Skeletal muscle tissue (tissue), 4 donors: Measurements from ENCODE around the gene EEF2K. TPM values are rescaled to one million over a fixed set of nuclear protein-coding genes. Genes with fewer than 3 reads are reported as not detected.

Source experiments
- H3K27ac ChIP-seq: one replicate; pipeline ENCODE4 v1.7.0; 2013; ENCODE audit warnings: mild to moderate bottlenecking, low read depth, low read length, inconsistent platforms
- H3K27me3 ChIP-seq, 3 donors: one replicate each; pipeline ENCODE4 v1.7.0; 2013; ENCODE audit warnings: low read length in 3 of 3; ENCODE audit not compliant: control insufficient read depth in 3 of 3, insufficient read depth in 3 of 3
- H3K36me3 ChIP-seq, 3 donors: one replicate each; pipeline ENCODE4 v1.7.0; 2013; ENCODE audit warnings: low read length in 3 of 3; ENCODE audit not compliant: control insufficient read depth in 3 of 3, insufficient read depth in 3 of 3
- H3K4me1 ChIP-seq, 3 donors: one replicate each; pipeline ENCODE4 v1.7.0; 2013; ENCODE audit warnings: low read length in 3 of 3, mild to moderate bottlenecking in 3 of 3; ENCODE audit not compliant: control insufficient read depth in 3 of 3, insufficient read depth in 3 of 3
- H3K4me3 ChIP-seq, 3 donors: one replicate each; pipeline ENCODE4 v1.7.0; 2013; ENCODE audit warnings: low read length in 3 of 3
- H3K9ac ChIP-seq, 3 donors: one replicate each; pipeline ENCODE4 v1.7.0; 2013; ENCODE audit warnings: low read length in 3 of 3, mild to moderate bottlenecking in 3 of 3, moderate library complexity in 2 of 3, low read depth in 1 of 3
- H3K9me3 ChIP-seq, 3 donors: one replicate each; pipeline ENCODE4 v1.7.0; 2013; ENCODE audit warnings: low read length in 3 of 3; ENCODE audit not compliant: control insufficient read depth in 3 of 3
- total RNA-seq: library from RNA; depleted of rRNA; stranded (reverse); fragments of >200 nt; gene quantifications from one replicate; pipeline ENCODE4 v1.2.3, GENCODE V29; 2014
- donor health status: Osteomylitis.

The EEF2K gene
- total RNA-seq, 1 donor from 2014 or later = 86.1 TPM

DNA sequence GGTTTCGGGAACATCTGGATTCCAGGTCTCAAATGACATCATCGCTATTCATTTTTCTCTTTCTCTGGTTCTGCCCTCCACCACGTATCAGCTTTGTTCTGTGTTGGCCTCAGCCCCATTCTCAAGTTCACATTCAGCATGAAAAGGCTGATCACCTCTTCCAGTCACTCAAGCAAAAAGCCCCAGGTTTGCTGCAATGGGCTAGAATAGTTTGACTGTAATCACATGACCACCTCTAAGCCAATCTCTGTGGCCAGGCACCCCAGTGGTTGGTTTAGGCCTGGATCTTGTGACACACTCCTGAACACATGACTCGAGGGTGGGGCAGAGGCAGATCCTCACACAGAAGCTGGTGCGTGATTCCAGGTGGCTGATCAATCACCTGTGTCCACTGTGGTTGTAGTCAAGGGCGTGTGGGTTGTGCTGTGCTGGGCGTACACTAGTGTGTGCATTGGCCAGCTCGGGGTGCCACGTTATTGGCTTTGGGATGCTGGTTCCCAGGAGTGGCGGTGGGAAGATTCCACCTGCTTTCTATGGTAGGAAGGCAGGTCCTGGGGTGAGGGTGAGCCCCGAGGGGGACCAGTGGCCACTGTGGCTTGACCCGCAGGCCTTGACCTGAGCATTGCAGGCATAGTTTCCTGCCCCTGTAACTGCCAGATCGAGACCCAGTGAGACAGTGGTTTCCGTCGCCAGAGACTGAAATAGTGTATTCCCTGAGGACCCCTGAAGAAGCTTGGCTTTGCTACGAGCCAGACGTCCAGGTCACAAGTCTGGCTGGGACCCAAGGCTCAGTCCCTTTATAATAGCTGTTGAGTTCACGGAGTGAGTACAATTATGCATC, 12.0 kb downstream of the EEF2K start:
- peaks cover 42 to 50% (median 47%) of the 10 kb centered on the region in 3 donors for H3K4me1 ChIP-seq
- H3K4me3 ChIP-seq = peak overlapping the region in 1 of 3 donors; percentile 29
- no peak overlapping the region for H3K9ac ChIP-seq
- H3K36me3 ChIP-seq = peaks cover 0 to 3% (median 0%) of the 10 kb centered on the region in 3 donors
- no peaks in the 10 kb centered on the region for H3K9me3 ChIP-seq
- peak overlapping the region; percentile 92 for H3K27ac ChIP-seq
- H3K27me3 ChIP-seq = no peaks in the 10 kb centered on the region

DNA sequence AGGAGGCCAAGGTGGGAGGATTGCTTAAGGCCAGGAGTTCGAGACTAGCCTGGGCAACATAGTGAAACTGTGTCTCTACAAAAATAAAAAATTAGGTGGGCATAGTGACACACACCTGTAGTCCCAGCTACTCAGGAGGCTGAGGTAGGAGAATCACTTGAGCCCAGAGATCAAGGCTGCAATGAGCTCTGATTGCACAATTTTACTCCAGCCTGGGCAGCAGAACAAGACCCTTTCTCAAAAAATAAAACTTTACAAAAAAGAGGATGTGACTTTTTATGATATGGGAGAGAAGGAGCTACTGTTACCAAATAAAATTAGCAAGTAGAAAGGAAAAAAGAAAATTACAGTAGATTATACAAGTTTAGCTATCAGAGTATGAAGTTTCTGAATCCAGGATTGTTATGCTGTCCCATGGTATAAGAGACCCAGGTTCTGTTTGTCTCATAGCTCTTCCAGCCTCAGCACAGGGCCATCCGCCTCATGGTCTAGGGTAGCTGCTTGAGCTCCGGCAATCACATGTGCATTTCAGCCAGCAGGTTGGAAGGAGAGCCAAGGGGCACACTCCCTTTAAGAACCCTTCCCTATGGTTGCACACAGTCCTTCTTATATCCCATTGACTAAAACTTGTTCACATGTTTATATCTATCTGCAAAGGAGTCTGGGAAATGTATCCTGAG, 13.5 kb downstream of the EEF2K start:
- Histone ChIP-seq H3K4me3 (peak overlapping the region in 2 of 3 donors; percentile 45 to 47), H3K4me1 (peaks cover 42 to 47% (median 45%) of the 10 kb centered on the region in 3 donors), H3K27ac (peak overlapping the region; percentile 92), H3K9me3 (no peaks in the 10 kb centered on the region), H3K27me3 (no peaks in the 10 kb centered on the region), H3K9ac (peak overlapping the region in 1 of 3 donors; percentile 80), H3K36me3 (peaks cover 0 to 3% (median 0%) of the 10 kb centered on the region in 3 donors)

DNA sequence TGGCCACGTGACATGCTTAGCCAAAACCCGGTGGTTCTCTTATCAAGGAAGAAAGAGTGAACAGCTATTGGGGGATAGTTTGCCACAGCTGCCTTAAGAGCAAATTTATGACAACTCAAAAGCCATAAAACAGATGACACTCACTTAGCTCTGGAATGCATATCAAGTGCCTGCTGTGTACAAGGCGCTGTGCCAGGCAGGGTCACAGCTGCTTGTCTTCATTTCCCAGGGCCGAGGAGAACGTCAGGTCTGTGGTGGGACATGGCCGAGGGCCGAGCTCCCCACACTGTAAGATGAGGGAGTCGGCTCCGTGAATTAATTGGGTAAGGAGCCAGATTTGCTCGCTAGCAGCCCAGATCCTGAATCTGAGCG, 14.0 kb downstream of the EEF2K start:
- no peaks in the 10 kb centered on the region for H3K9me3 ChIP-seq
- H3K4me1 ChIP-seq = peaks cover 44 to 49% (median 47%) of the 10 kb centered on the region in 3 donors
- H3K27ac ChIP-seq = peak overlapping the region; percentile 92
- no peaks in the 10 kb centered on the region for H3K27me3 ChIP-seq
- H3K36me3 ChIP-seq = peaks cover 0 to 3% (median 0%) of the 10 kb centered on the region in 3 donors
- H3K4me3 ChIP-seq = peak overlapping the region in 2 of 3 donors; percentile 45 to 47
- H3K9ac ChIP-seq = peak overlapping the region; percentile 66 to 80 (median 73)

DNA sequence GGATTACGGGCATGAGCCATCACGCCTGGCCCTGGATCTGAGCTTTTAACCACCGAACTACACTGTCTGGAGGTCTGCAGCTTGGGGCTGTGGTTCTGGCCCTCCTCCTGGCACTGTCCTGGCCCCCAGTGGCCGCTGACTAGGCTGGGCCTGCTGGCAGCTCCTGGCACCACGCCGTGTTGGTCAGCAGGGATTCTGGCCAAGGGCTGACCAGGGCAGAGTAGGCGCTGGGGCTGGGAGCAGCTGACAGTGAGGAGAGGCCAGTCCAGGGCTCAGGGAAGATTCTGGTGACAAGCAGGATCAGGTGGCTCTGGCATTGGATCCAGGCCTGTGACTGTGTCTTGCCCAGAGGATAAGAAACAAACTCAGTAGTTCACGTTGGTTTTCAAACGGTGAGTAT, 14.6 kb downstream of the EEF2K start:
- Histone ChIP-seq H3K9ac (peak overlapping the region; percentile 66 to 80 (median 73)), H3K9me3 (no peaks in the 10 kb centered on the region), H3K4me1 (peaks cover 46 to 49% (median 49%) of the 10 kb centered on the region in 3 donors), H3K4me3 (peak overlapping the region in 2 of 3 donors; percentile 45 to 47), H3K27me3 (no peaks in the 10 kb centered on the region), H3K36me3 (peaks cover 0 to 3% (median 3%) of the 10 kb centered on the region in 3 donors), H3K27ac (peak overlapping the region; percentile 92)

DNA sequence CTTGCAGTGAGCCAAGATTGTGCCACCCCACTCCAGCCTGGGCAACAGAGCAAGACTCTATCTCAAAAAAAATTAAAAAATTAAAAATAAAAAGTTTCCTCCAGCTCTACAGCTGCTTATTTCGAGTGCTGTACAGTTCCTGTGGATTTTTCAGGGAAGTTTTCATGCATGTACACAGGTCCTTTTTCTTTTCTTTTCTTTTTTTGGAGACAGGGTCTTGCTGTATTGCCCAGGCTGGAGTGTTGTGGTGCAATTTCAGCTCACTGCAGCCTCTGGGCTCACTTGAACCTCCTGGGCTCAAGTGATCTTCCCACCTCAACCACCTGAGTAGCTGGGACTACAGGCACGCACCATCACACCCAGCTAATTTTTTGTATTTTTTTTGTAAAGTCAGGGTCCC, 15.9 kb downstream of the EEF2K start:
- H3K36me3 ChIP-seq = peaks cover 0 to 11% (median 0%) of the 10 kb centered on the region in 3 donors
- peak overlapping the region; percentile 92 for H3K27ac ChIP-seq
- no peak overlapping the region for H3K9ac ChIP-seq
- peaks cover 36 to 39% (median 39%) of the 10 kb centered on the region in 3 donors for H3K4me1 ChIP-seq
- no peaks in the 10 kb centered on the region for H3K27me3 ChIP-seq
- H3K4me3 ChIP-seq = no peak overlapping the region
- no peaks in the 10 kb centered on the region for H3K9me3 ChIP-seq

DNA sequence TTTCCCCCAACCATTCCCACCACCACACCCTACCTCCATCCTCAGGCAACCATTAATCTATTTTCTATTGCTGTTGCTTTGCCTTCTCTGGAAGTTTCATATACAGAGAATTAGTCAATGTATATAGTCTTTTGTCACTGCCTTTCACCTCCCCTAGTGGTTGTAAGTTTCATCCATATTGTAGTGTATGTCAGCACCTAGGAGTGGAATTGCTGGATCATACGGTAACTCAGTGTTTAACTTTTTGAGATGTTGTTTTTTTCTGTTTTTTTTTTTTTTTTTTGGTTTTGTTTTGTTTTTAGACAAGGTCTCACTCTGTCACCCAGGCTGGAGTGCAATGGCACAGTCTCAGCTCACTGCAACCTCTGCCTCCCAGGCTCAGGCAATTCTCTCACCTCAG, 16.9 kb downstream of the EEF2K start:
- peak overlapping the region; percentile 7 for H3K27ac ChIP-seq
- peaks cover 33 to 38% (median 34%) of the 10 kb centered on the region in 3 donors for H3K4me1 ChIP-seq
- no peaks in the 10 kb centered on the region for H3K9me3 ChIP-seq
- peaks cover 0 to 14% (median 5%) of the 10 kb centered on the region in 3 donors for H3K36me3 ChIP-seq
- H3K4me3 ChIP-seq = no peak overlapping the region
- no peaks in the 10 kb centered on the region for H3K27me3 ChIP-seq
- no peak overlapping the region for H3K9ac ChIP-seq

DNA sequence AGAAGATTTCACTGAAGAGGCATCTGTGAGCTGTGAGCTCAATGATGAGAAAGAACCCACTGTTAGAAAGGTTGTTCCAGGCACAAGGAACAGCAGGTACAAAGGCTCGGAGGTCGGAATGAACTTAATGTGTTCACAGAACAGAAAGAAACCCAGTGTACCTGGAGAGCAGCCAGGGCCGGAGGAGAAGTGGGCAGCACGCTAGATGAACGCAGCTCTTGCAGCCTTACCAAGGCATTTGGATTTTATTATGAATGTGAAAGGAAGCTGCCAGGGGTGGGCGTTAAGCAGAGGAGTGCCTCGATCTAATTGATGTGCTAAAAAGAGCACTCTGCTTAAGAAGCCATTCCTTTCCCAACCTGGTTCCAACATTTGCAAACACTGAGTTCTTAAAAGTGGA, 19.0 kb downstream of the EEF2K start:
- Histone ChIP-seq H3K9me3 (no peaks in the 10 kb centered on the region), H3K36me3 (peaks cover 4 to 19% (median 10%) of the 10 kb centered on the region in 3 donors), H3K4me3 (peak overlapping the region in 1 of 3 donors; percentile 26), H3K9ac (peak overlapping the region in 2 of 3 donors; percentile 34 to 43), H3K27me3 (no peaks in the 10 kb centered on the region), H3K27ac (peak overlapping the region; percentile 47), H3K4me1 (peaks cover 16 to 19% (median 16%) of the 10 kb centered on the region in 3 donors)

DNA sequence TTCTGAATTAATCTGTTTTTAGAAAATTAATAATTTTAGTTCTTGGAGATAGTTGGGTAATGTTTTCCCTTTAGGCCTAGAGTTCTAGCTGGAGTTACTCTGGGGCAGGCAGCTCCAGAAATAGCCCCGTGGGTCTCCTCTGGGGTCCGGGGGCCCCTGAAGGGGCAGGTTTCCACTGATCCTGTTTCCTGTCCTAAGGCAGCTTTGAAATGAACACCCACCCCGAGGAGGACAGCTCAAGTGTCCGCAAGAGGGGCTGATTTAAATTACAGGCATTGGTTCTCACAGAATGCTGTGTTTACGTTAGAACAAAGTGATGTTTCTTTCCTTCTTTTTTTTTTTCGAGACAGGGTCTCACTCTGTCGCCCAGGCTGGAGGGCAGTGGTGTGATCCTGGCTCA, 23.8 kb downstream of the EEF2K start:
- peaks cover 4 to 27% (median 14%) of the 10 kb centered on the region in 3 donors for H3K36me3 ChIP-seq
- no peaks in the 10 kb centered on the region for H3K9me3 ChIP-seq
- H3K27me3 ChIP-seq = no peaks in the 10 kb centered on the region
- peaks cover 6 to 9% (median 8%) of the 10 kb centered on the region in 3 donors for H3K4me1 ChIP-seq
- H3K4me3 ChIP-seq = no peak overlapping the region
- no peak overlapping the region for H3K9ac ChIP-seq
- H3K27ac ChIP-seq = no peak overlapping the region

DNA sequence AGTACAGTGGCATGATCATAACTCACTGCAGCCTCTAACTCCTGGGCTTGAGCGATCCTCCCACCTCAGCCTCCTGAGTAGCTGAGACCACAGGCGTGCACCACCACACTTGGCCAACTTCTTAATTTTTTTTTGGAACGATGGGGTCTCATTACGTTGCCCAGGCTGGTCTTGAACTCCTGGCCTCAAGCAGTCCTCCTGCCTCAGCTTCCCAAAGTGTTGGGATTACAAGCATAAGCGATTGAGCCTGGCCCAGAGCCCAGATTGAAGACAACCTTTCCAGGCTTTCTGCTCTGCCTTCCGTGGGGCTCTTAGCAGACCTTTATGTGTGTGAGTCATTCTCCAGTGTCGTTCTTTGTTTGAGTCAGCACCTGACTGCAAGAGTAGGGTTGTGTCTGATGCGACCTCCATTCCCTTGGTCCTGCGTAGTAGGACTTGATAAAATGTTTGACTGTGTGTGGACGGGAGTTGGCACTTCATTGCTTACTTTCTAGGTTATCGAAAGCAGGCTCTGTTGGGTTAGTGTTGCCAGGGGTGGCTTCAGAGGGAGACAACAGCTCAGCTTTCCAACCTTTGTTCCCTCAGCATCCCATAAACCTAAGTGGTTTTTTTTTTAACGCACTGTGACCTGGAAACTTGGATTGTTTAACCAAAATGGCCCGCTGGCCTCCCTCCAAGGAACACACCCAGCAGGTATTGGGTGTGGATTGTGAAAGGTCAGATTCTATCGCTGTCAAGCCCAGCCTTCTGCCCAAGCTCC, 26.4 kb downstream of the EEF2K start:
- H3K36me3 ChIP-seq = peaks cover 4 to 16% (median 14%) of the 10 kb centered on the region in 3 donors
- H3K9ac ChIP-seq = no peak overlapping the region
- no peaks in the 10 kb centered on the region for H3K9me3 ChIP-seq
- H3K4me1 ChIP-seq = peaks cover 3 to 7% (median 4%) of the 10 kb centered on the region in 3 donors
- H3K27me3 ChIP-seq = no peaks in the 10 kb centered on the region
- no peak overlapping the region for H3K27ac ChIP-seq
- H3K4me3 ChIP-seq = no peak overlapping the region
